ENCODE measurements around the gene COL12A1.

The COL12A1 gene

DNA sequence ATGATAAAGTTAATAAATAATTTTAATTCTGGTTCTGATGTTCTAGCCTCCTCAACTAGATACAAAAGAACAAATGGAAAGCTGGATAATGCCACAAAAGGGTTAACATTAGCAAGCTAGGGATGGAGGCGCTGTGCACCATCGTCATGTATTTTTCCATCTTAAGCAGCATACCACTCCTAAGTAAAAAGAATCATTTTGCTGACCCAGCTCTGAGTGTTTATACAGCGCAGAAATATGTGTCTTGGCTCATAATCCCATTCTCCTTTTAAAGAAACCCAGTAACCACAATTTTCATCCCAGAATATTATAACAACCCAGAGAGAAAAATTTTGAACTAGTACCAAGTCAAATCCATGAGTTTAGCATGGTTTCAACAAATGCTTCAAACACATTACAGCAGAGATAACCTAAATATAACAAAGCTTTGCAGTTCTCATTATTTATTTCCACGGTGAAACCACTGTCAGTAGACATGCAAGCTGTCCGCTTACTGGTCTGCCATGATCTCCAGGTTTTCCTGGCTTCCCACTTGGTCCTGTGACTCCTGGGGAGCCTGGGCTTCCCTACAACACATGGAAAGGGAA lies 111.1 kb downstream of the COL12A1 start:
- DNase-seq = no peak

DNA sequence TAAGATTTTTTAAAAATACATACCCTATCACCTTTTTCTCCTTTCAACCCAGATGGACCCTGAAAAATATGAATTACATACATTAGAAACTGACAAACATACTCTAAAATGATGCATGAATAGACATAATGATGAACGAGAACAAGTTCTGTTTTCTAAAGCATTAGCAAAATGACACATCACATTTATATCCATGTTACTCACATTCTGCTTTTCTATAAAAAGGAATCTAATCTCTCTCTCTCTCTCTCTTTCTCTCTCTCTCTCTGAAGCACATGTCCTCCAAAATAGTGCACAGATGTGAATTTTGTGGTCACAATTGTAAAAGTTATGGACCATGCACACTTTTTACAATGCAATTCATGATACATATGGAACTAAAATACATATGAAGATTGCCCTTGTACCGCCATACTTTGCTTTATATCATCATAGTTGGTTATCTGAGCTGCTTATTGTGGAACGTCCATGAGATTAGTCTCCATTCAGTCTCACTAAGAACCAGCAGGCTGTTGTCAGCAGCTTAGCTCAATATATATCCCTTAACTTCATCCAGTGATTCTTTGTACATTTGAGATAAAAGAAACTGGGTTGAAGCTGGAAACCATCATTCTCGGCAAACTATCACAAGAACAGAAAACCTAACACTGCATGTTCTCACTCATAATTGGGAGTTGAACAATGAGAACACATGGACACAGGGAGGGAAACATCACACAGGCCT lies 114.2 kb downstream of the COL12A1 start:
- no peak for DNase-seq

- DNase-seq = no peak
Measured at GRCh38 chr6:75090576-75090975, 115.3 kb downstream of the COL12A1 start.

DNA sequence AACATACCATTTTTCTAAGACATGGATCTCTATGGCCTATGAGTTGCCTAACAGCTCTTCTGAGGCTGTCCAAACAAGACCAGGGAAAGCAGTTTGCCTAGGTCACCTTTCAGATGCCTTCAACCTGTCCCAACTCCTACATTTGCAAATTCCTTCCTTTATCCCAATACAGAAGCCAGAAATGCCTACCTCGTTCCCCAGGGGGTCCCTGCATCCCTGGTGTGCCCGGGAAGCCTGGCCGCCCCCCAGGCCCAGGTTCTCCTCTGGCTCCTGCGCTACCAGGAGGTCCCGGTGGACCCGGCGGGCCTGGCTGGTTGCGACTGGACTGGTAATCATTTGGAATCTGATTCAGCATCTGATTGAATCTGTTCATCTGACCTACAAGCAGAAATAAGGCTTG lies 115.9 kb downstream of the COL12A1 start:
- DNase-seq = no peak

- DNase-seq = no peak
Measured at GRCh38 chr6:75089151-75089897, 116.5 kb downstream of the COL12A1 start.

GRCh38 chr6:75085931-75086635 lies 119.8 kb downstream of the COL12A1 start:
- no peak for DNase-seq

DNA sequence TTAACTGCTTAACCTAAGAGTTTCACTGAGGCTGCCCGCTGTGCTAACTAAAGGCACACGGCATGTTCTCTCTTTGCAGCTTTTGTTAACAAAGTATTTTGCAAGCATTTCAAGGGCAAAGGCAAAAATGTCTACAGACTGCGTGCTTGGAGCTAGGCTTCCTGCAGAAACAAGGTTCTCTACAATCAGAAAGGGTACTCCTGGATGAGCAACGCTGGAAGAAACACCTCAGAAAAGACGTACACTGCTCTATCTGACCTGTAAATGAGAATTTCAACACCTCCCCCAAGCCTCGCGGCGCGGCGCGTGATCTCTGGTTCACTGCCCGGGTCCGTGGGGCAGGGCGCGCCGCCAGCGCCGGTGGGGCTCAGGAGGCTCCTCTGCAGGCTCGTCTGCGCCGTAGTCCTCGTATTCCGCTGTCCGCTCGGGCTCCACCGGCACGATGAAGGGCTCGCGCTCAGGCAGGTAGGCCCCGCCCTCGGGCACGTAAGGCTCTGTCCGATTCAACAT lies 120.9 kb downstream of the COL12A1 start:
- no peak for DNase-seq

- DNase-seq = no peak
Measured at GRCh38 chr6:75084018-75084417, 121.8 kb downstream of the COL12A1 start.

DNA sequence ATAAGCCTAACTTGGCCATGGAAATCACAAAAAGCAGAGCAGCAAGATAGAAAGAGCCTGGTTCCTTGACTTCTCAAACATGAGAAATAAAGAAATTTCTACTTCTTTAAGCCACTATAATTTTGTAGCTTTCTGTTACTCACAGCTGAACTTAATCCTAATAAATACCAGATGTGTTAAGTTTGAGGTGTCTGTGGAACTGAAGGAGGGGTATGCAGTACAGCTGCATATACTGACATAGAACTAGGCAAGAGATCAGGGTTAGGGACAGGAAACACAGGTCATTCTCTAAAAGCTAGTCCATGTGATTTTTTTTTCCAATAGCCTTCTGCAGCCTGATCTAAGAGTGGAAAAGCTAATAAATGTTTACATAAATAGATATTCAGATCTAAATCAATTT lies 123.9 kb downstream of the COL12A1 start:
- no peak for DNase-seq

GRCh38 chr6:75081047-75081446 lies 124.8 kb downstream of the COL12A1 start:
- peak; percentile 36 for DNase-seq

DNA sequence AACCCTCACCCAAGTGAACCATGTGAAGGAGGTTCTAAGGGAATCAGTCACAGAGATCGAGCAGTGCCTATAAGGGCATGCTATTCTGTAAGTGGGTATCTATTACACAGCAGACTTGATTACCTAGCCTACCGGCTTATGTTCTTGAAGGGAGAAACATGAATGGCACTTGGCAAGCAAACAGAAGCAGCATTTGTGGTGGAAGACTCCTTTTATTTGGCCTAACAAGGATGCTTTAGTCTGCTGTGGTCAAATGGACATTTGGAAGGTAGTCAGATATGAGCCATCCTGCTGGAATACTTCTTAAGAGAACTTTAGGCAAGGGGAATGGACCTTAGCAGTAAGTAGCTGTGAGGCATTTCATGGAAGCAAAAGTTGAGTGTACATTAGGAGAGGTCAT lies 126.3 kb downstream of the COL12A1 start:
- DNase-seq = no peak

GRCh38 chr6:75077701-75078100 lies 128.2 kb downstream of the COL12A1 start:
- DNase-seq = peak; percentile 69

DNA sequence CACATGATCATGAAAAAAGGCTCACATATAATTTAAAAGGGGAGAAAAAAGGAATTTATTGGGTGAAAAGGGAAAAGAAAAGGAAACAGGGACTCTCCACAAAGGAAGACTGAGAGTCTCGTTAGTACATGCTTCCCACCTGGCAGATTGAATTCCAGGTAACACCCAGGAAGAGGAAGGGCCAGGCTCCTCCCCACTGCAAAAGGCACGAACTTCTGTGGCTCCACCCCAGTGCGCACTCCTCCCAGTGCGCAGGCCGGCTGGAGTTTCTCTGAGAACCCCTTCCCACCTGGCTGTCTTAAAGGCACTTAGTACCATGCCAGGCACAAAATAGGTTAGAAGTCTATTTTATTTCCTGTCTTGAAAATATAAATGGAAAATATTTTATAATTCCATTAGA lies 129.8 kb downstream of the COL12A1 start:
- no peak for DNase-seq

- DNase-seq = no peak
Measured at GRCh38 chr6:75070244-75070643, 135.6 kb downstream of the COL12A1 start.

DNA sequence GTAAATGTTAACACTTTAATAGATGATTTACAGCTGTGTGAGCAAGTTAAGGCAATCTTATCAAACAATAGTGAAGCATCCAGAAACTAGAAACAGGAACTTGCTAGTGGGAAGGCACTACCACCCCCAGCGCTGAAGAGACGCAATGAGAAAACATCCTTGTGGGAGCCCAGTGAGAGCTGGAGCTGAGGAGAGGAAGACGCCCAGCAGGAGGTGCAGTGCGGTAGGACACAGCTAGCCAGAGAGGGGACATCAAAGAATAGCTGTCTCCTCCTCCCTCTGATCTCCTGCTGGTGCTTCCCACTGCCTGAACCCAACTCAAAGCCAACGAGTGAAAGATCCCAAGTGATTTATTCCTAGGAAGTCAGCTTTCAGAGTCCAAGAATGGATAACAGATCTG lies 140.3 kb downstream of the COL12A1 start:
- DNase-seq = no peak

GRCh38 chr6:75052491-75052890 lies 153.4 kb downstream of the COL12A1 start:
- no peak for DNase-seq

GRCh38 chr6:75049308-75049707 lies 156.5 kb downstream of the COL12A1 start:
- DNase-seq = no peak

- no peak for DNase-seq
Measured at GRCh38 chr6:75044846-75045245, 161.0 kb downstream of the COL12A1 start.

- no peak for DNase-seq
Measured at GRCh38 chr6:75041381-75041780, 164.5 kb downstream of the COL12A1 start.
